ACC112 (cell line): Measurements from ENCODE around the gene DENND6B.
"Not testable (repeated sequence)": the region's sequence is repeated elsewhere in the genome, so short reads cannot be mapped to it uniquely, and the experiment has no call there.

Source experiments
- H2AFZ ChIP-seq: fragments of 200-600 bp; sonication (generic); one replicate; pipeline ENCODE4 v1.6.0; 2017; ENCODE audit warnings: antibody characterized with exemption, low read length; ENCODE audit not compliant: unreplicated experiment
- H3K27ac ChIP-seq: fragments of 200-600 bp; sonication (generic); 2 replicates; pipeline ENCODE4 v1.5.1; 2014; ENCODE audit warnings: low read depth, mild to moderate bottlenecking, antibody characterized with exemption, low read length, moderate library complexity
- H3K27me3 ChIP-seq: fragments of 200-600 bp; sonication (generic); 2 replicates; pipeline ENCODE4 v1.6.1; 2014; ENCODE audit warnings: mild to moderate bottlenecking, antibody characterized with exemption, low read length, moderate library complexity, mixed read lengths; ENCODE audit not compliant: insufficient read depth
- H3K36me3 ChIP-seq: fragments of 200-600 bp; sonication (generic); 2 replicates; pipeline ENCODE4 v1.6.1; 2016; ENCODE audit warnings: mild to moderate bottlenecking, antibody characterized with exemption, low read length, moderate library complexity, mixed read lengths; ENCODE audit not compliant: insufficient read depth
- H3K4me1 ChIP-seq: fragments of 200-600 bp; sonication (generic); one replicate; pipeline ENCODE4 v1.6.1; 2016; ENCODE audit warnings: low read length, mixed read lengths; ENCODE audit not compliant: insufficient read depth, unreplicated experiment, control insufficient read depth
- H3K4me3 ChIP-seq: fragments of 200-600 bp; sonication (generic); 2 replicates; pipeline ENCODE4 v1.5.1; 2014; ENCODE audit warnings: mild to moderate bottlenecking, low read depth, low read length
- H3K79me2 ChIP-seq: fragments of 200-600 bp; sonication (generic); one replicate; pipeline ENCODE4 v1.6.0; 2016; ENCODE audit warnings: low read length; ENCODE audit not compliant: control insufficient read depth, unreplicated experiment, insufficient read depth

The DENND6B gene

DNA sequence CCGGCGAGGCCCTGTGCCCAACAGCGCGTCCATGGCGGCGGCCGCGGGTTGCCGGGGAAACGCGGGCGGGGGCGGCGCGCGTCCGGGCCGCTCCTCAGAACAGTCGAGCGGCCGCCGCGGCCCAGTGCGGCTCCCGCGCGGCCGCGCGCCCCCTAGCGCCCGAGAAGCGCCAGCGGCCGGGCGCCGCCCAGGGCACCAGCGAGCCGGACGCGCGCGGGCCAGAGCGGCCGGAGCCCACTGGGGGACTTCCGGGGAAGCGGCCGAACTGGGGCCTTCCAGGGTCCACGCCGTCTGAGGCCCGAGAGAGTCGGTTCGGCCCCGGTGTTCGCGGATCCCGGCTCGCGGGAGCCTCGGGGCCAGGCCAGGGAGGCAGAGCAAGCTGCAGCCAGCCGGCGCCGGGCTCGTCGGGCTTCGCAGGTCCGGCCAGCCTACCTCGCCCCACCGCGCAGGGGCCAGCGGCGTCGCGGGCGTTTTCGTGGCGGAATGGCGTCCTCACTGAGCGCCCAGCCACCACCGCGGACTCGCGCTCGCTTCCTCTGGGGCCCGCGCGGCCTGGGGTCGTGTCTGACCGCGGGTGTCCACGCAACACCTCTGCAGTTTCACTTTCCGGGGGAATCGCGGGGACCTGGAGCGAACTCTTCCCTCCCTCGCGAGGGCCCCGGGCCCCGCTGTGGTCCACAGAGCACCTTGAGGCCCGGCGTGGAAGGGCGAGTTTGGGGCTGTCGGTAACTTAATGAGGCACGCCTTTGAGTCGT is at the start of gene DENND6B:
Gene DENND6B (minus strand): TSS at position 57 of the 755 bp plus-strand sequence. CDS start 24 bp downstream, at position 33.
- Histone ChIP-seq H3K79me2 (no peaks in the 10 kb centered on the region), H3K27ac (peak within 1 kb of the TSS; percentile 53; the same call in 1 of the 2 replicates), H2AFZ (peak within 1 kb of the TSS; percentile 72), H3K27me3 (no peaks in the 10 kb centered on the region), H3K36me3 (no peaks in the 10 kb centered on the region), H3K4me1 (peaks cover 13% of the 10 kb centered on the region), H3K4me3 (peak within 1 kb of the TSS; percentile 82)

GRCh38 chr22:50376085-50376651 is 49.4 kb upstream of the DENND6B start:
- Histone ChIP-seq H3K27me3 (no peaks in the 10 kb centered on the region), H3K79me2 (no peaks in the 10 kb centered on the region), H3K27ac (no peak overlapping the region), H3K4me1 (no peaks in the 10 kb centered on the region), H2AFZ (no peak overlapping the region), H3K36me3 (no peaks in the 10 kb centered on the region), H3K4me3 (no peak overlapping the region)

DNA sequence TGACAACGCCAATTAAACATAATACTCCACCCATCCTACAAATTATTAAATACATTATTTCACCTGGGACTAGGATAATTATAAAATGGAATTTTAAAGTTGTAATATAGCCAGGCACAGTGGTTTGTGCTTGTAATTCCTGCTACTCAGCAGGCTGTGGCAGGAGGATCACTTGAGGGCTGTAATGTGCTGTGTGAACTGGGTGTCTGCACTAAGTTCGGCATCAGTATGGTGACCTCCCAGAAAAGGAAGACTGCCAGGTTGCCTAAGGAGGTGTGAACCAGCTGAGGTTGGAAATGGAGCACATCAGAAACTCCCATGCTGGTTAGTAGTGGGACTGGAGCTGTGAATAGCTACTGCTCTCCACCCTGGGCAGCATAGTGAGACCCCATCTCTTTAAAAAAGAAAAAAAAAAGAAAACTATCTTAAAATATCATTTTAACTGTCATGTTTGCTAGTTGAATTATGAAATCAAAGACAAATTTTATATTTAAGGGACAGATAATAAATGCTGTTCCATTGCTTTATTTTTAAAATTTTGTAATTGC is 44.4 kb upstream of the DENND6B start:
- no peaks in the 10 kb centered on the region for H3K36me3 ChIP-seq
- no peak overlapping the region for H3K4me3 ChIP-seq
- peaks cover 6% of the 10 kb centered on the region for H3K79me2 ChIP-seq
- no peaks in the 10 kb centered on the region for H3K4me1 ChIP-seq
- no peaks in the 10 kb centered on the region for H3K27me3 ChIP-seq
- no peak overlapping the region for H2AFZ ChIP-seq
- no peak overlapping the region for H3K27ac ChIP-seq

- peaks cover 17% of the 10 kb centered on the region for H3K79me2 ChIP-seq
Measured at GRCh38 chr22:50367778-50368500, 41.1 kb upstream of the DENND6B start.

DNA sequence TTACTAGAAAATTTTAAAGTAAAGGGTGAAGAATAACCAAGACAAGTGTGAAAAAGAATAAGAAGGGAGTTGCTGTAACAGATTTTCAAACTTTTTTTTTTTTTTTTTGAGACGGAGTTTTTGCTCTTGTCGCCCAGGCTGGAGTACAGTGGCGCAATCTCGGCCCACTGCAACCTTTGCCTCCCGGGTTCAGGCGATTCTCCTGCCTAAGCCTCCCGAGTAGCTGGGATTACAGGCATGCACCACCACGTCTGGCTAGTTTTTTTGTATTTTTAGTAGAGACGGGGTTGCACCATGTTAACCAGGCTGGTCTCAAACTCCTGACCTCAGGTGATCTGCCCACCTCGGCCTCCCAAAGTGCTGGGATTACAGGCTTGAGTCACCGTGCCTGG is 37.0 kb upstream of the DENND6B start:
- peaks cover 47% of the 10 kb centered on the region for H3K79me2 ChIP-seq

More at GRCh38 chr22:50367778-50368500, 41.1 kb upstream of the DENND6B start:
- Histone ChIP-seq H3K27ac (no peak overlapping the region), H2AFZ (no peak overlapping the region), H3K4me1 (no peaks in the 10 kb centered on the region), H3K27me3 (no peaks in the 10 kb centered on the region), H3K4me3 (no peak overlapping the region), H3K36me3 (no peaks in the 10 kb centered on the region)

GRCh38 chr22:50363166-50363802 is 36.5 kb upstream of the DENND6B start:
- H2AFZ ChIP-seq, result no peak overlapping the region
- no peak overlapping the region for H3K4me3 ChIP-seq
- peaks cover 50% of the 10 kb centered on the region for H3K79me2 ChIP-seq
- H3K36me3 ChIP-seq, result no peaks in the 10 kb centered on the region
- H3K27ac ChIP-seq, result no peak overlapping the region
- no peaks in the 10 kb centered on the region for H3K4me1 ChIP-seq
- no peaks in the 10 kb centered on the region for H3K27me3 ChIP-seq

More for the DNA sequence above, 37.0 kb upstream of the DENND6B start:
- H3K4me3 ChIP-seq, H3K36me3 ChIP-seq, H3K27me3 ChIP-seq, H3K4me1 ChIP-seq, H3K27ac ChIP-seq, H2AFZ ChIP-seq: not testable (repeated sequence)

GRCh38 chr22:50361688-50362087 is 34.9 kb upstream of the DENND6B start:
- no peak overlapping the region for H2AFZ ChIP-seq
- no peaks in the 10 kb centered on the region for H3K27me3 ChIP-seq
- H3K4me1 ChIP-seq, result no peaks in the 10 kb centered on the region
- H3K36me3 ChIP-seq, result no peaks in the 10 kb centered on the region
- H3K27ac ChIP-seq, result no peak overlapping the region
- peaks cover 48% of the 10 kb centered on the region for H3K79me2 ChIP-seq
- H3K4me3 ChIP-seq, result no peak overlapping the region

GRCh38 chr22:50361222-50361621 is 34.4 kb upstream of the DENND6B start:
- H2AFZ ChIP-seq, result no peak overlapping the region
- no peak overlapping the region for H3K4me3 ChIP-seq
- H3K27ac ChIP-seq, result no peak overlapping the region
- H3K79me2 ChIP-seq, result peaks cover 48% of the 10 kb centered on the region
- H3K36me3 ChIP-seq, result no peaks in the 10 kb centered on the region
- H3K27me3 ChIP-seq, result no peaks in the 10 kb centered on the region
- no peaks in the 10 kb centered on the region for H3K4me1 ChIP-seq

DNA sequence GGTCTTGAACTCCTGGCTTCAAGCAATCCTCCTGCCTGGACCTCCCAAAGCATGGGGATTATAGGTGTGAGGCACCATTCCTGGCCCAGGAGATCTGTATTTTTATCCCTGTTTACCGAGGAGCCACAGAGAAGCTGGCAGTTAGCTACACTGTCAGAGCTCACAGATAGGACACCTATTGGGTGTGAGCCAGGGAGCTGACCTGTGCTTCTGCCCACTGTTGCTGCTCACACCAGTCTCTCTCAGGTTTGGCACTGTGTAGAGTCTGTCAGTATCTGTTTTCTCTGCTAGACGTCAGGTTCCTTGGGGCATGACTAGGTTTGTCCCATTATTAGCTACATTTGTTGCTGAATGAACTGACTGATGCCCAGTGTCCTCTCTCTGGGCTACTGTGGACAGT is 33.8 kb upstream of the DENND6B start:
- no peaks in the 10 kb centered on the region for H3K4me1 ChIP-seq
- no peaks in the 10 kb centered on the region for H3K27me3 ChIP-seq
- no peak overlapping the region for H2AFZ ChIP-seq
- no peaks in the 10 kb centered on the region for H3K36me3 ChIP-seq
- no peak overlapping the region for H3K4me3 ChIP-seq
- peaks cover 44% of the 10 kb centered on the region for H3K79me2 ChIP-seq
- H3K27ac ChIP-seq, result no peak overlapping the region

- H3K79me2 ChIP-seq, result peaks cover 37% of the 10 kb centered on the region
Measured at GRCh38 chr22:50357756-50358155, 30.9 kb upstream of the DENND6B start.

More at GRCh38 chr22:50357756-50358155, 30.9 kb upstream of the DENND6B start:
- no peaks in the 10 kb centered on the region for H3K4me1 ChIP-seq
- H3K27me3 ChIP-seq, result no peaks in the 10 kb centered on the region
- no peak overlapping the region for H3K4me3 ChIP-seq
- H3K27ac ChIP-seq, result no peak overlapping the region
- no peaks in the 10 kb centered on the region for H3K36me3 ChIP-seq
- H2AFZ ChIP-seq, result no peak overlapping the region
